Breast epithelium (tissue), 4 donors: ENCODE measurements around the gene GORASP1. TPM values are rescaled to one million over a fixed set of nuclear protein-coding genes. Genes with fewer than 3 reads are reported as not detected.

Experiments
- DNase-seq, 2 donors: peaks; one replicate each; pipeline ENCODE4 v3.0.0-alpha.2; 2019; ENCODE audit warnings: low spot score in 2 of 2
- H3K27ac ChIP-seq, 2 donors: fragments of 200-600 bp; sonication (generic) in 1 of 2; one replicate each; pipeline ENCODE4 v1.5.1; 2016 to 2019; ENCODE audit warnings: mild to moderate bottlenecking in 1 of 2
- H3K27me3 ChIP-seq, 2 donors: fragments of 200-600 bp; sonication (generic) in 1 of 2; one replicate each; pipeline versions ENCODE4 v1.5.1 to v1.6.0; 2017 to 2019; ENCODE audit warnings: control low read depth in 1 of 2, mild to moderate bottlenecking in 1 of 2
- H3K36me3 ChIP-seq: fragments of 200-600 bp; one replicate; pipeline ENCODE4 v1.5.1; 2019
- H3K4me1 ChIP-seq, 2 donors: fragments of 200-600 bp; sonication (generic); one replicate each; pipeline ENCODE4 v1.5.1; 2016 to 2019; ENCODE audit warnings: control low read depth in 1 of 2
- H3K4me3 ChIP-seq, 3 donors: fragments of 200-600 bp; sonication (generic); 1 replicate in 2 of 3; 2 replicates in 1 of 3; pipeline ENCODE4 v1.5.1; 2016 to 2019; ENCODE audit warnings: mild to moderate bottlenecking in 3 of 3, moderate library complexity in 2 of 3
- H3K9me3 ChIP-seq, 2 donors: fragments of 200-600 bp; sonication (generic) in 1 of 2; one replicate each; pipeline ENCODE4 v1.5.1; 2016 to 2019; ENCODE audit warnings: control low read depth in 1 of 2
- POLR2A ChIP-seq: fragments of 450-650 bp; IDR thresholded peaks from one replicate; pipeline ENCODE4 v1.6.1; 2016; ENCODE audit warnings: antibody characterized with exemption, mild to moderate bottlenecking, moderate library complexity
- POLR2AphosphoS5 ChIP-seq, 3 donors: sonication (generic); formaldehyde crosslinking; IDR thresholded peaks; one replicate each; pipeline ENCODE4 v1.6.1; 2017; ENCODE audit warnings: antibody characterized with exemption in 3 of 3
- intact Hi-C: fragments of 100-400 bp; cut with DNase I; formaldehyde crosslinking; loops from one replicate; pipeline ENCODE4 v1.15.1; 2023; ENCODE audit warnings: low total_unique reads
- total RNA-seq, 3 donors: library from RNA; depleted of rRNA; stranded (reverse); fragments of >200 nt; gene quantifications; one replicate each; pipeline ENCODE4 v1.1.0, GENCODE V29; 2016
- TF ChIP-seq, protein P1 (sequence below), 3 donors: fragments of 450-650 bp; IDR thresholded peaks; one replicate each; pipeline ENCODE4 v1.5.1; 2016 to 2017; ENCODE audit warnings: antibody characterized with exemption in 3 of 3, mild to moderate bottlenecking in 3 of 3, moderate library complexity in 3 of 3

The GORASP1 gene
- total RNA-seq, 3 donors from 2014 or later: 58.2 to 98.8 (median 77.3) TPM

DNA sequence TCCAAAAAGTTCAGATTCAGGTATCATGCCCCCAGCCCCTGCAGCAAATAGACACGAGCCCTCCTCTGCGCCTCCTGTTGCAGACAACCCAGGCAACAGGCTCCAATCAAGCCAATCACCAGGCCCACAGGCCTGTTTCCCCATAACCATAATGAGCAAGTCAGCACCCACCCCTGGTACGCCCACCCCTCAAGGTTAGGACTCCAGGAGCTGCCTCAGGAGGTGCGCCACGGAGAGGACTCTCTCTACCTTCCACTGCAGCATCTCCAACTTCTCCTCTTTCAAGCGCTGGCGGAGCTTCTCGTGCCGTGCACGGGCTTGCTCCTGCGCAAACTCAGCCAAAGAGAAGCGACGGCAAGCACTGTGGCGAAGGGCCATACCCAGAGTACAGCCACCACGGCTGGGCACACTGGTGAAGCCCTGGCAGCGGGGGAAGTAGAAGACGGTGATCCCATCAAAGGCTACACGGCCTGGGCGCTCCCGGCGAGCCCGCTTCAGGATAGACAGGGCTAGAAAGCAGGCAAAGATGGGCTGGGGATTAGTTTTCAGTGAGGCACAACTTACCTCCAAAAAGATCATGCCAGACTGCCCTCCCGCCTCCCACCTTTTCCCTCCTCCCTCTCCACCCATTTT is 37.4 kb upstream of the GORASP1 start:
- no peaks in the 10 kb centered on the region for H3K27me3 ChIP-seq
- intact Hi-C loops: no loop called here
- H3K4me1 ChIP-seq: peaks cover 16 to 60% of the 10 kb centered on the region in 2 donors

GRCh38 chr3:39144095-39144747 is 36.8 kb upstream of the GORASP1 start:
- no peaks in the 10 kb centered on the region for H3K27me3 ChIP-seq
- intact Hi-C loops: no loop called here
- no peak for TF ChIP-seq POLR2A
- TF ChIP-seq, protein P1, sequence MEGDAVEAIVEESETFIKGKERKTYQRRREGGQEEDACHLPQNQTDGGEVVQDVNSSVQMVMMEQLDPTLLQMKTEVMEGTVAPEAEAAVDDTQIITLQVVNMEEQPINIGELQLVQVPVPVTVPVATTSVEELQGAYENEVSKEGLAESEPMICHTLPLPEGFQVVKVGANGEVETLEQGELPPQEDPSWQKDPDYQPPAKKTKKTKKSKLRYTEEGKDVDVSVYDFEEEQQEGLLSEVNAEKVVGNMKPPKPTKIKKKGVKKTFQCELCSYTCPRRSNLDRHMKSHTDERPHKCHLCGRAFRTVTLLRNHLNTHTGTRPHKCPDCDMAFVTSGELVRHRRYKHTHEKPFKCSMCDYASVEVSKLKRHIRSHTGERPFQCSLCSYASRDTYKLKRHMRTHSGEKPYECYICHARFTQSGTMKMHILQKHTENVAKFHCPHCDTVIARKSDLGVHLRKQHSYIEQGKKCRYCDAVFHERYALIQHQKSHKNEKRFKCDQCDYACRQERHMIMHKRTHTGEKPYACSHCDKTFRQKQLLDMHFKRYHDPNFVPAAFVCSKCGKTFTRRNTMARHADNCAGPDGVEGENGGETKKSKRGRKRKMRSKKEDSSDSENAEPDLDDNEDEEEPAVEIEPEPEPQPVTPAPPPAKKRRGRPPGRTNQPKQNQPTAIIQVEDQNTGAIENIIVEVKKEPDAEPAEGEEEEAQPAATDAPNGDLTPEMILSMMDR (IDR thresholded peaks at IDR 0.05): no peak
- TF ChIP-seq POLR2AphosphoS5 (IDR thresholded peaks at IDR 0.05): no peak
- no peaks in the 10 kb centered on the region for H3K9me3 ChIP-seq
- no peak overlapping the region for H3K4me3 ChIP-seq
- H3K36me3 ChIP-seq: peaks cover 14% of the 10 kb centered on the region
- no peak for DNase-seq
- H3K4me1 ChIP-seq: peaks cover 12 to 60% of the 10 kb centered on the region in 2 donors
- peak overlapping the region; percentile 92 to 94 for H3K27ac ChIP-seq

More for the DNA sequence above, 37.4 kb upstream of the GORASP1 start:
- DNase-seq: no peak
- Histone ChIP-seq H3K36me3 (peaks cover 14% of the 10 kb centered on the region), H3K9me3 (no peaks in the 10 kb centered on the region), H3K27ac (peak overlapping the region in 1 of 2 donors; percentile 94), H3K4me3 (no peak overlapping the region)
- TF ChIP-seq POLR2AphosphoS5 (IDR thresholded peaks at IDR 0.05) (no peak), POLR2A (no peak)
- TF ChIP-seq, protein P1 (IDR thresholded peaks at IDR 0.05): no peak

- DNase-seq: no peak
- intact Hi-C loops: no loop called here
- H3K4me1 ChIP-seq: peaks cover 12 to 55% of the 10 kb centered on the region in 2 donors
- no peaks in the 10 kb centered on the region for H3K27me3 ChIP-seq
- H3K36me3 ChIP-seq: peaks cover 14% of the 10 kb centered on the region
- H3K4me3 ChIP-seq: no peak overlapping the region
- H3K27ac ChIP-seq: peak overlapping the region; percentile 92 to 94
- H3K9me3 ChIP-seq: no peaks in the 10 kb centered on the region
- TF ChIP-seq, protein P1 (IDR thresholded peaks at IDR 0.05): no peak
- peak in 1 of 3 donors; percentile 8 for TF ChIP-seq POLR2AphosphoS5 (IDR thresholded peaks at IDR 0.05)
Observed at GRCh38 chr3:39143051-39143885, 35.8 kb upstream of the GORASP1 start.

DNA sequence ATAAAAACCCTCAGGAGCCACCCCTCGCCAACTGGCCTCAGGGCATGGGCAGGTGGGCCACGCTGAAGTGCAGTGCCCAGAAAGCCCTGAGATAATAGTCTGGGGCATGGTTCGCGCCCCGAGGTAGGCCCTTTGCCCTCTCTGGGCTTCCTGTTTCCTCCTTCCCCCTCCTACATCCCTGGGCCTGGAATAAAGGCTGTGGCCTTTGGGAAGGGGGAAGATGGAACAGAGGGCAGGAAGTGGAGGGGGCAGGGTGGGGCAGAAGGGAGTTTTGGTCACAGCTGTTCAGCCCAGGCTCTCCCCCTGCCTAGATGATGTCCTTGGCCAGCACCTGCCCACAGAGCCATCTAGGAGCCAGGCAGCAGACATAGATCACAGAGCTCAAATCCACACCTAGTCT is 34.6 kb upstream of the GORASP1 start:
- TF ChIP-seq, protein P1 (IDR thresholded peaks at IDR 0.05): no peak
- peak in 2 of 3 donors; percentile 31 to 71 for TF ChIP-seq POLR2AphosphoS5 (IDR thresholded peaks at IDR 0.05)
- peak in 1 of 2 donors; percentile 64 for DNase-seq
- intact Hi-C loops: no loop called here
- Histone ChIP-seq H3K4me3 (peak overlapping the region in 1 of 3 donors; percentile 1), H3K36me3 (peaks cover 14% of the 10 kb centered on the region), H3K27ac (peak overlapping the region; percentile 92 to 94), H3K4me1 (peaks cover 7 to 50% of the 10 kb centered on the region in 2 donors), H3K9me3 (no peaks in the 10 kb centered on the region), H3K27me3 (no peaks in the 10 kb centered on the region)
